HG02938 (cell line): ENCODE results near the gene IZUMO4.
"Not testable (repeated sequence)": the region's sequence is repeated elsewhere in the genome, so short reads cannot be mapped to it uniquely, and the experiment has no call there.

ENCODE experiments used
- ATAC-seq: cut with Tn5 transposase; IDR thresholded peaks from one replicate; pipeline ENCODE4 v1.9.1; 2021; ENCODE audit warnings: mild to moderate bottlenecking, moderate library complexity; ENCODE audit not compliant: unreplicated experiment

Gene IZUMO4

DNA sequence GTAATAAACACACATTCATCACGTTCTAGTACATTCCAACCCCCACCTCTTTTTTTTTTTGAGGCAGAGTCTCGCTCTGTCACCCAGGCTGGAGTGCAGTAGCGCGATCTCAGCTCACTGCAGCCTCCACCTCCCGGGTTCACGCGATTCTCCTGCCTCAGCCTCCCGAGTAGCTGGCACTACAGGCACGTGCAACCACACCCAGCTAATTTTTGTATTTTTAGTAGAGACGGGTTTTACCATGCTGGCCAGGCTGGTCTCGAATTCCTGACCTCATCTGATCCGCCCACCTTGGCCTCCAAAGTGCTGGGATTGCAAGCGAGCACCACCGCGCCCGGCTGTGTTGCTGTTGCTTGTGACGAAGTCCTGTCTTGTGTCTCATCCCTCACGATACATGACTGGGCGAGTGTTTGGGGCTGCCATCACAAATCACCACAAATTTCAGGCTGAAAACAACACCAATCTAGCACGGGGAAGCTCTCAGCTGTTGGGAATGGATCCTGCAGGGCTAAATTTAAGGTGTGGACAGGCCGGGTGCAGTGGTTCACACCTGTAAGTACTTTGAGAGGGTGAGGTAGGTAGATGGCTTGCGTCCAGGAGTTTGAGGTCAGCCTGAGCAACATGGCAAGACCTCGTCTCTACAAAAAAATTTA lies 16.3 kb upstream of the IZUMO4 start:
- no peak for ATAC-seq

DNA sequence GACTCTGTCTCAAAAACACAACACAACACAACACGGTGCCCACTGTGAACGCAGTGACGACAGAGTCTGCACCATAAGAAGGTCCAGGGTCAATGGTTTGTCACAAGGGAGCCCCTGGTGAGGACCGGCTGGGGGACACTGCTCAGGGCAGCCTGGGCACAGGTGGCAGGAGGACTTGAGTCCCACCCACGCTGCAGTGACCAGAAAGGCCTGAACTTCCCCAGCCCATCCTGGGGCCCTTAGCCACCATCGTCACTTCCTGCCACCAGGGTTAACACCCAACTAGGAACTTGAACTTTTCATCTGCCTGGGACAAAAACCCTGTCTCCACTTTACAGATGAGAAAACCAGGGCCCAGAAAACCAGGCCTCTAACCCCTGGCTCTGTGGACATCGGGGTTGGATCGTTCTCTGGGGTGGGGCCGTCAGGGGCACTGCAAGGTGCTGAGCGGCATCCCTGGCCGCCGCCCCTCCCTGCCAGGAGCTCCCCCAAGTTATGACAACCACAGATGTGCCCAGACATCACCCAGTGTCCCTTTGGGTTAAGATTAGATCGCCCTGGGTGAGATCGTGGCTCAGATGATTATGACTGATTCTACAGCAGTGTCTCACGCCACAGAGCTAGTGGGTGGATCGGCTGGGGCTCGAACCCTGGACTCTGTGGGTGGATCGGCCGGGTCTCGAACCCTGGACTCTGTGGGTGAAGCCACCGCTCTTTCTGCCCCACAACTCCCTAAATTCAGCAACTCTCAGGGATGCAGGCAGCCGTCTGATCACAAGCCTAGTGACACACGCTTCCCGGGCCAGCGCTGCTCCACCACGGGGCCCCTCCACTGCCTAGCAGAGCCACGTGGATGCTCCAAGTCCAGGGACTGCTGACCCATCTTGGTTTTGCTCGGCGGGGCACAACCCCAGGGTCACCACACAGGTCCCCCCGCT lies 14.6 kb upstream of the IZUMO4 start:
- no peak for ATAC-seq

- ATAC-seq, result no peak
Measured at GRCh38 chr19:2083174-2083854, 13.4 kb upstream of the IZUMO4 start.

DNA sequence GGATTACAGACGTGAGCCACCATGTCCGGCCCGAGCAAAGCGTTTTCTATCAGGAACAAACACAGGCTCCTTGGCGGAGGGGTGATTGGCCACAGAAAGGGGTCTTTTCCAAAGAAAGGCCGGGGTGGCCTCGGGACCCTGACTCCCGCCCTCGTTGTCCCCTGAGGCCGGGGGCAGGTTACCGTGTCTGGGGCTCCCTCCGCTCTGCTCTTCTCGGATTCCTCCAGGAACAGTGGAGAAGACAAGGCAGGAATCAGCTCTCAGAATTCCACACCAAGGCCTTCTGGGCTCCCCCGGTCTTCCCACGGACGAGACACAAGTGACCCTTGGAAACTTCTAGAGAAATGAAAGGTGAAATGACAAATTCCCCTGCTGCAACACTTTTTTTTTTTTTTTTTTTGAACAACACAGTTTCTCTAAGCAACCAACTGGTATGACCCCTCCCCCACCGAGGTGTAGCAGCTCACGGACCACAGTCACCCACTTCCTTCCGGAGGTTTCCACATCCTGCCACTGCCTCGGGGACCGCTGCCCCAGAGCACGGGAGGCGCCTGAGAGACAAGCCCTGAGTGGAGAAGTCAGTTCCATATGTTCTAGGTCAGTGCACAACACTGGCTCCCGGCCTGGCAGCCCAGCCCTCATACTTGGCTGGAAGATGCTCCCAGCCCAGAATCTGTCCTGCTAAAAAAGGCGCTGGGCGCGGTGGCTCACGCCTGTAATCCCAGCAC lies 11.6 kb upstream of the IZUMO4 start:
- ATAC-seq, result peak; percentile 37

- ATAC-seq, result not testable (repeated sequence)
Measured at GRCh38 chr19:2086695-2087620, 9.8 kb upstream of the IZUMO4 start.

DNA sequence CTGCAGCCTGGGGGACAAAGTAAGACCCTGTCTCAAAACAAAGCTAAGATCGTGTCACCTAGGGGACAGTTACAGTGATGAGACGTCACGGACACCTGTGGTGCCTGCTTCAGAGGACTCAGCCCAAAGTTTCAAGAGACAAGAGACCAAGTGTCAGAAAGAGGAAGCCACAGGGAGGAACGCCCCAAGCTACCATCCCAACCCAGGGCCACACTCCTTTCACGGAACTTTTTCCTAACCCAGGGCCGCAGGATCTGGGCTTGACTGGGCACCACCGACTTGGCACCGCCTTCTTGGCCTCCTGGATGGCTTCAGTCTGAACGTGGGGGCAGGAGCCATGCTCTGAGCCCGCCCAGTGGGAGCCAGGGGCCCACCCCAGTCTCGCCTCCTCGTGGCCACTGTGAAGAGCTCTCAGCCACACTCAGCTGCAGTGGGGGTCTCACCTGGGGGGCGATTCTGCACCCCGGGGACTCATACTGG lies 9.1 kb upstream of the IZUMO4 start:
- ATAC-seq, result no peak

GRCh38 chr19:2089001-2089711 lies 7.6 kb upstream of the IZUMO4 start:
- ATAC-seq, result no peak

- ATAC-seq, result no peak
Measured at GRCh38 chr19:2089727-2090053, 7.0 kb upstream of the IZUMO4 start.

DNA sequence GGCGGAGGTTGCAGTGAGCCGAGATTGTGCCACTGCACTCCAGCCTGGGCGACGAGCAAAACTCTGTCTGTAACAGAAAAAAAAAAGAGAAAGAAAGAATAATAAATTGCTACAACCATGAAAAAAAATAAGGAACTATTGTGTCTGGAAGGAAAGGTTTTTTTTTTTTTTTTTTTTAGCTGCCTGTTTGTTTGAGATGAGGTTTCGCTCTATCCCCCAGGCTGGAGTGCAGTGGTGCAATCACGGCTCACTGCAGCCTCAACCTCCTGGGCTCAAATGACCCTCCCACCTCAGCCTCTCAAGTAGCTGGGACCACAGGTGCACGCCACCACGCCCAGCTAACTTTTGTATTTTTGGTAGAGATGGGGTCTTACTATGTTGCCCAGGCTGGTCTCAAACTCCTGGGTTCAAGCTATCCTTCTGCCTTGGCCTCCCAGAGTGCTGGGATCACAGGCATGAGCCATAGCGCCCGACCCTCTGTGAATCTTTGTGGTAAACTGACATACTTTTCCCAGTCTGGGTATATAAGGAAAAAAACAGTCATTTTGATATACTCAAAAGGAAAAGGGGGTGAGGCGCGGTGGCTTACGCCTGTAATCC lies 4.7 kb upstream of the IZUMO4 start:
- not testable (repeated sequence) for ATAC-seq

DNA sequence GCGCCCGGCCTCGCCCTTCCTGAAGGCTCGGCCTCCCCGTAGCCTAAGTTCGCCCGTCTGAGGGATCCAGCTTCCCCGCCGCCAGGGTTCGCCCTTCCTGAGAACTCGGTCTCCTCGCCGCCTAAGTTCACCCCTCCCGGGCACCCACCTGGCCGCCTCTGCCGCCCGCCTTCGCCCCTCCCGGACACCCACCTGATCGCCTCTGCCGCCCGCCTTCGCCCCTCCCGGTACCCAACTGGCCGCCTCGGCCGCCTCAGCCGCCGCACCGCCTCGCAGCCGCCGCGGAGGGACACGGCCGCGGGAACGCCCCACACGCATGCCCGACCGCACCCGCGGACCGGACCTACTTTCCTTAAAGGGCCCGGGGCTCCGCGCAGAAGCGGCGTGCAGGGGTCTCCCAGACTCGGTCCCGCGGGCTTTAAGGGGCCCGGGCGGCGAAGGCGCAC lies 658 bp upstream of the IZUMO4 start, which contains the start of gene MOB3A:
Gene MOB3A (minus strand): TSS at position 293 of the 446 bp plus-strand sequence. CDS start 17,766 bp downstream, outside the sequence.
- ATAC-seq, result peak; percentile 34

GRCh38 chr19:2097203-2097885 lies 629 bp downstream of the IZUMO4 start:
- peak; percentile 7 for ATAC-seq

GRCh38 chr19:2097886-2098327 lies 1.2 kb downstream of the IZUMO4 start:
- ATAC-seq, result no peak

- no peak for ATAC-seq
Measured at GRCh38 chr19:2099054-2099501, 2.4 kb downstream of the IZUMO4 start.

DNA sequence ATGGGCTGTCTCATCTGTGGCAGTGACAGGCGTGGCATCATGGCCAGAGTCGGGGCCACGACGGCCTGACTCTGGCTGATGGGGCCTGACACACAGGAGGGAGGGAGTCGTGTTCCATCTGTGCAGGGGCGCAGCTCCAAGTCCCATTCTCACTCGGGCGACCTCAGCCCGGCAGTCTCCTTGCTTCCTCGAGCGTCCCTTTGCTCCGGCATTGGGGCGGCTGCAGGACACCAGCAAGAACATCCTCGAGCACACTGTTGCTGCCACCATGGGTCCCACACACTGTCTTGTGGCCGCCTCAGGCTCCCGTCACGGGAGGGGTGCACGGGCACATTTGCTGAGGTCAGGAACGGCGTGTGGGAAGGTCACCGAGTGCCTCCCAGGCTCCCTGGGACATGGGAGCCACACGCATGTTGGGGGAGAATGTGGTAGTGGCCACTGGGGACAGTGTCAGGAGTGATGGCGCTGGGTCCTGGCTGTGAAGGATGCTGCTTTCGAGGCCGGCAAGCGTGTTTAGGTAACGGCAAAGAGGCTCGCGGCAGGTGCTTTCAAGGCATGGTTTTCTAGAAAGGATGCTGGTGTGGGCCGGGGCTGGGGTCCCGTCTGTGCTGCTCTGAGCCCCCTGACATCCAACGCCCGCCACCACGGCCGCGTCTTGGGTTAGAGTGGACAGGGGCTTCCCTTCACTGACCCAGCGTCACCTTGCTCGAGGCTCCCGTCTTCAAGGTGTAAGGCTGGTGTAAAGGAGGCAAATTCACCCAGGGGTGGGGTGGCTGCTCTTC lies 3.4 kb downstream of the IZUMO4 start:
- ATAC-seq, result no peak

GRCh38 chr19:2100719-2101061 lies 4.0 kb downstream of the IZUMO4 start:
- no peak for ATAC-seq

DNA sequence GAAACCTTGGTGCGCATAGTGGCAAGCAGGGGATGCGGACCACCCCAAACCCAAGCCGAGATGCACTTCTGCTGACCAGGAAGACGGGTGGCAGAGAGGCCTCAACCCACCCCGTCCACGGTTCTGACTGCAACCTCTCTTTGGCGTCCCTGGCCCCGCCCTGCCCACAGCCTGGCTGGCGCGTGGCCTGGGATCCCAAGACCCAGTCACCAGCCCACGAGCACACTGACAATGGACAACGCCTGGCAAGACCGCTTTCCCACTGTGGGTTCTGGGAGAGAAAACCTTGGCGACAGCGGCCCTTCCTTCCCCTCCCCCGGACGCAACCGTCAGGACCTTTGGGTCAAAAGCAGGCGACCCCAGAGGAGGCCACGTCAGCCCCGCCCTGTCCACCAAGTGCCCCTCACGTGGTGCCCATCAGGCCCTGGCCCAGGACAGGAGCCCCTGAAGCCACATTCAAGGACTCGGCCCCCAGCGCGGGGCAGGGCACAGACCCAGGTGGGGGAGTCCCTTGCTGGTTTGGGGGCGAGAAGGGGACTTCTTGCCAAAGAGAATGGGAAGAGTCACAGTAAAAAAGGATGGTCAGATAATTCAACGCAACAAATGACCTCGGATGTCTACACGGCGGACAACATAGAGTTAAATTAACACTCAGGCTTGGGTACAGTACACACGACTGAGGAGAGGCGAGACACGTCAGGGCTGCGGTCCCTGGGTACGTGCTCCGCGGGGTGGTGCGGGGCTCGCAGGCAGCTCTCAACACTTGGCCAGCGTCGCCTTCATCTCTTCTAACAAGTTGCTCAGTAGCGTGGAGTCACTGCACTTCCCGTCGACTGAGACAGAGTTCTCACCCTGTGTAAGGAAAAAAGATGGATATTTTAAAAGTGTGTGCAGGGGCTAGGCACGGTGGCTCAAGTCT lies 5.0 kb downstream of the IZUMO4 start:
- ATAC-seq, result no peak
